Stimulated activated CD8-positive, alpha-beta memory T cell treated with anti-CD3 and anti-CD28 coated beads, Interleukin-12 subunit alpha, Interleukin-12 subunit beta, amount 100 ng/mL, for 24 hours (primary cell): Measurements from ENCODE around the gene DDX52.
"Not testable (repeated sequence)": the region's sequence is repeated elsewhere in the genome, so short reads cannot be mapped to it uniquely, and the experiment has no call there.

Experiments used
- DNase-seq: peaks from one replicate; pipeline ENCODE4 v3.0.0-alpha.2; 2020; ENCODE audit errors: extremely low read depth

The DDX52 gene, protein sequence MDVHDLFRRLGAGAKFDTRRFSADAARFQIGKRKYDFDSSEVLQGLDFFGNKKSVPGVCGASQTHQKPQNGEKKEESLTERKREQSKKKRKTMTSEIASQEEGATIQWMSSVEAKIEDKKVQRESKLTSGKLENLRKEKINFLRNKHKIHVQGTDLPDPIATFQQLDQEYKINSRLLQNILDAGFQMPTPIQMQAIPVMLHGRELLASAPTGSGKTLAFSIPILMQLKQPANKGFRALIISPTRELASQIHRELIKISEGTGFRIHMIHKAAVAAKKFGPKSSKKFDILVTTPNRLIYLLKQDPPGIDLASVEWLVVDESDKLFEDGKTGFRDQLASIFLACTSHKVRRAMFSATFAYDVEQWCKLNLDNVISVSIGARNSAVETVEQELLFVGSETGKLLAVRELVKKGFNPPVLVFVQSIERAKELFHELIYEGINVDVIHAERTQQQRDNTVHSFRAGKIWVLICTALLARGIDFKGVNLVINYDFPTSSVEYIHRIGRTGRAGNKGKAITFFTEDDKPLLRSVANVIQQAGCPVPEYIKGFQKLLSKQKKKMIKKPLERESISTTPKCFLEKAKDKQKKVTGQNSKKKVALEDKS

DNA sequence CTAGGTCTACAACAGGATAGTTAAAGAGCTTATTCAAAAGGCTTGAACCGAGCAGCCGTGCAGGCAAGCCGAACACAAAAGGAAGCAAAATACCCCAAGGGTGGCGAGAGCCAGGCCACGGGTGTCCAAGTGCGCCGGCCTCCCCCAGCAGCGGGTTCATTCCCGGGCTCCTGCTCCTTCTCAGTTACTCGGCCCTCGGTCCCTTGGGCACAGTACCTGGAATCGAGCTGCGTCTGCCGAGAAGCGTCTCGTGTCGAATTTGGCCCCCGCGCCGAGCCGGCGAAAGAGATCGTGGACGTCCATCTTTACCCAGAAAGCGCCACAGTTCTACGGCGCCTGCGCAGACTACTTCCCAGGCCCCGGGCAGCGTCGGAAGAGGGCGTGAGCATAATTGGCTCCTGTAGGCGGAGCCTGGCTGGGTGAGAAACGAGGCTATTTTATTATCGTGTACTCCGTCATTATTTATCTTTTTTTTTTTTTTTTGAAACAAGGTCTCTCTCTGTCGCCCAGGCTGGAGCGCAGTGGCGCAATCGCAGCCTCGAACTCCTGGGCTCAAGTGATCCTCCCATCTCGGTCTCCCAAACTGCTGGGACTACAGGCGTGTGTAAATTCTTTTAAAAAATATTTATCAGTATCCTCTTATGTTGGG, at the start of gene DDX52:
Gene DDX52, minus strand, starts transcription at position 329 of the 649 bp plus-strand sequence. Its CDS starts 26 bp downstream, at position 303.
- DNase-seq = peak; percentile 75

- no peak for DNase-seq
Observed at GRCh38 chr17:37691807-37692206, 48.6 kb upstream of the DDX52 start.

DNA sequence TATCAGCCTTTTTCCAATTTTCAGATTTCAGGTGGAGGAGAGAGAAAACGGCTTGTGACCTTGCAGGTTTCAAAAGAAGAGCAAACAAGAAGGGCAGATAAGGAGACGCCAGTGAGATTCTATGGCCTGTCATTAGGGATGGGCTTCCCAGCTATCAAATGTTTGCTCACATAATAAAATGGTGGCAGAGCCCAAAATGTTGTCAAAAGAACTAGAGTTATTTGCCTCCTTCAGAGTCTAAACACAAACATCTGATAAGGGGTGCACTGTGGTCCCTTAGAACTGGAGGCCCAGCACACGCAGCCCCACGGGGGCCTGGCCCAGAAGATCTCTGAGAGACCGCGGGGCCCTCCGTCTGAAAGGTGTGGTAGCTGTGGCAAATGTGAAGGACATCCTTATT, 46.1 kb upstream of the DDX52 start:
- no peak for DNase-seq

DNA sequence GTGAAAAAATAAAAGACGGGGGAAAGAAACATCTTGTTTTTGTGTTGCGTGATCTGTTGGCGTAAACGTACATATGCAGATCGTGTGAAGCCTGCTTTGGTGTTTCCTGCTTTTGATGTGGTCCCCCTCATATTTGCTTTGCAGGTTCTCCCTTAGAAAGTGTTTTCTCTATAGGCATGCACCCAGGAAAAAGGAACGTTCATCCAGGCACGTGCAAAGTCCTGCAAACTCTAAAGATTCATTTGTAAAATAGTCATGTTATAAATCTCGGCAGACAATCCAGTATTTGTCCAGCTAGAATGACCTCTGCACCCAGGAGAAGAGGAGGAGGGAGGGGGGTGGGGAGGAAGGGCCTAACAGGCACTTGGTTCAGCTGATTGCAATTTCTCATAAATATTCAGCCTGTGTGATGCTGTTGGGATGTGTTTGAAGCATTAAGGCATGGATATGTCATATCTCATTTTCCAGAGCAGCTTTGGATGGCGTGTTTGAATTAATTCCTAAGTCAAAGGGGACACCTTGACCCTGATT, 40.3 kb upstream of the DDX52 start:
- no peak for DNase-seq

- no peak for DNase-seq
Observed at GRCh38 chr17:37682007-37682406, 38.8 kb upstream of the DDX52 start.

- DNase-seq = not testable (repeated sequence)
Observed at GRCh38 chr17:37679995-37680394, 36.7 kb upstream of the DDX52 start.

- DNase-seq = no peak
Observed at GRCh38 chr17:37678036-37678435, 34.8 kb upstream of the DDX52 start.

GRCh38 chr17:37677021-37677420, 33.8 kb upstream of the DDX52 start:
- no peak for DNase-seq

DNA sequence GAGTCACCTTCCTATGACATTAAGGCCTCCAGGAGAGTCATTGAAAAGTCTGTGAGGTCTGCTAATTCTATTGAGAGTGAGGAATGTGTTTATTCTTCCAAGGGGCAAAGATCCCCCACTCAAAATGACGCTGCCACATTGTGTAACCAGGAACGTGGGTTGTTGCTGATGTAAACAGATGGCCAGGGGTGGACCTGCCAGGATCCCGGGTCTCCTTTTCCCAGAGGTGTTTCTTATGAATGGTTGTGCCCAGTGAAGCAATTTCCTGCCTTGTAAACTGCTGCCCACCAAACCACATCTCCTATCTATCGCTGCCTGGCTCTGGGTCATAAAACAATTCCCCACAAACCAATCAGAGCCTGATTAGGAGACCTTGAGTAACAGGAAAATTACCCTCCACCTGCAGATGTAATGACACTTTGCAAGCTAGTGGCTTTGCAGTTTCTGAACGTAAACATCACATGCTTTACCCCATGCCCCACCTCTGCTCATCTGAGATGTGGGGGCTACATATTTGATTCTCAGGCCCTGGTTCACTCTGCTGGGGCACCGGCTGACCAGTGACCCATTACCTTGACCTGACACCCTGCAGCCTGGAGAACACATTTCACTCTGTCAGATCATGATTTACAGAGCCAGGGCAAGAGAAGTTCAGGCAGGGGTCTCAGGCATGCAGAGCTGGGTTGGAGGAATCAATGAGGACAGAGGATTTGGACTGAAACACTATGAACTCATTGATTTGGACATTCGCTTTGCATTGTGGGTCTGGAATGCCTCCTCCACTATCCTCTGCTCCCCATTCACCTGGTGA, 33.1 kb upstream of the DDX52 start:
- DNase-seq = no peak

- DNase-seq = no peak
Observed at GRCh38 chr17:37674511-37674910, 31.3 kb upstream of the DDX52 start.

DNA sequence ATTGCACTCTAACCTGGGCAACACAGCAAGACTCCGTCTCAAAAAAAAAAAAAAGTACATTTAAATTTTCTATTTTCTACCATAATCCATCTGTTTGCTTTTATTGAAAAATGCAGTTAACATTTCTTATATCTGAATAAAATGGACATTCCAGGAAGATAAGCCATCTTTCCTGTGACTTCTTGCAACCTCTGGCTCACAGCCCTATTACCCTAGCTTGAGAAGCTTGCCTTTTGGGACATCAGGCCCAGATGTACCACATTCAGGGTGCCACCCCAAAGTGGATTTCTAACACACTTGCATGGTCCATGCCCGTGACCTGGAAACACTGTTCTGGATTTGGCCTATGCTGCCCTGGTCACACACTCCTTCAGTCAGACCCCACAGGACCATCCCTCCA, 30.1 kb upstream of the DDX52 start:
- no peak for DNase-seq

- DNase-seq = no peak
Observed at GRCh38 chr17:37672548-37673078, 29.4 kb upstream of the DDX52 start.

- no peak for DNase-seq
Observed at GRCh38 chr17:37671824-37672547, 28.7 kb upstream of the DDX52 start.

DNA sequence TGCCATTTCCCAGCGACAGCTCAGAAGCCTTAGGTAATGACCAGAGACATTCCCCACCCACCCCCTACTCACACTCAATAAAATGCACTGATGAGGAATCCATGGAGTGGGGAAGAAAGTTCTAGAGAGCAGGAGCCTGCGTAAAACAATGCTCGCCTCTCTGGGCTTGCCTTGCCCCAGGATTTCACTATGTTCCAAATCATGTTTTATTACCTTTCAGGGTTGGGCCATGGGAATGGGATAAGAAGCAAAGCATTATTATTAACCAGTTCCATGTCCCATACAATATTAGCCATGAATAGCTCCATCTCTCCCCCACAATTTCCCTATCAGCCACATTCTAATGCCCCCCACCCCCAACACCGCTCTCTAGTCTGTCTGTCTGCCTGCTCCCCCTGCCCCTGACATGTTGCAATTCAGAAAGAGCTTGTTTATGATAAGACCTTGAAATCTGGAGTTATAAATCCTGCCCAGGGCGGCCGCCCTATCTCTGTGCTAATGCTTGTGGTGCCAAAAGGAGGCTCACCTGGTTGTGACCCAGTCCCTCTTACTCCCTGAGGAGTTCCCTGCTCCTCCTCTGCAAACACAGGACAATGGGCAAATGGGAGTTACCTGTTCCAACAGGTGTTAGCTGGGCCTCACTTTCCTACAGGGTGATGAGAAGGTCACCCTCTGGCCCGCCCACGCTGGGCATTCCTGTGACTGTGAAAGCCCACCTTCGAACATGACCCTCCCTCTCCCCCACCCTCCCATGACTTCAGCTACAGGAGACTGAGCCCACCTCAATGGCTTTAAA, 28.0 kb upstream of the DDX52 start:
- DNase-seq = no peak

GRCh38 chr17:37667039-37667438, 23.8 kb upstream of the DDX52 start:
- no peak for DNase-seq

DNA sequence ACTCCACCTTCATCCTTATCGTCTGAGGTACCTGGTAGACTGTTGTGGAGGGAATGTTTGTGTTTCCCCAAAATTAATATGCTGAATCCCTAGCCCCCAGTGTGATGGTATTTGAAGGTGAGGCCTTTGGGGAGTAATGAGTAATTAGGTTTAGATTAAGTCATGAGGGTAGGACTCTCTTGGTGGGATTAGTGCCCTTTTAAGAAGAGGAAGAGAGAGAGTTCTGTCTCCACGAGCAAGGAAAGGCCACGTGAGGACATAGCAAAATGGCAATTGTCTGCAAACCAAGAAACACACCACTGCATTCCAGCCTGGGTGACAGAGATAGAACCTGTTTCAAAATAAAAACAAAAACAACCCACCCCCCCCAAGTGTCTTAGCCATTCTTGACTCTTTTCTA, 21.0 kb upstream of the DDX52 start:
- no peak for DNase-seq

- no peak for DNase-seq
Observed at GRCh38 chr17:37662353-37662752, 19.1 kb upstream of the DDX52 start.

GRCh38 chr17:37661400-37662014, 18.3 kb upstream of the DDX52 start:
- DNase-seq = no peak

- no peak for DNase-seq
Observed at GRCh38 chr17:37659925-37660324, 16.7 kb upstream of the DDX52 start.

- DNase-seq = no peak
Observed at GRCh38 chr17:37657202-37657601, 14.0 kb upstream of the DDX52 start.
